Type B pancreatic cell (in vitro differentiated cells): ENCODE data around the gene LONRF2. TPM values are rescaled to one million over a fixed set of nuclear protein-coding genes. Genes with fewer than 3 reads are reported as not detected.

Source experiments
- DNase-seq: peaks from one replicate; pipeline ENCODE4 v3.0.0; 2021; ENCODE audit warnings: mixed read lengths; ENCODE audit not compliant: unreplicated experiment; ENCODE audit errors: extremely low spot score
- H3K27ac Mint-ChIP-seq: 2 replicates; pipeline ENCODE4 v1.8.0; 2021; ENCODE audit warnings: mild to moderate bottlenecking, mixed read lengths
- H3K27me3 Mint-ChIP-seq: 2 replicates; pipeline ENCODE4 v1.8.0; 2021; ENCODE audit warnings: mixed read lengths
- H3K36me3 Mint-ChIP-seq: 2 replicates; pipeline ENCODE4 v1.8.0; 2021; ENCODE audit warnings: mixed read lengths
- H3K4me1 Mint-ChIP-seq: one replicate; pipeline ENCODE4 v1.8.0; 2021; ENCODE audit warnings: mixed read lengths; ENCODE audit not compliant: unreplicated experiment
- H3K4me3 Mint-ChIP-seq: 2 replicates; pipeline ENCODE4 v1.8.0; 2021; ENCODE audit warnings: mild to moderate bottlenecking, mixed read lengths
- H3K9me3 Mint-ChIP-seq: 2 replicates; pipeline ENCODE4 v1.8.0; 2021; ENCODE audit warnings: mixed read lengths
- total RNA-seq: library from RNA; stranded (reverse); gene quantifications from 2 replicates; pipeline ENCODE4 v1.2.1, GENCODE V29; 2021; ENCODE audit warnings: low replicate concordance
- TF ChIP-seq, protein P1 (sequence below): fragments of 200-600 bp; sonication (generic); conservative IDR thresholded peaks from 2 replicates; pipeline ENCODE4 v1.5.0; 2021; ENCODE audit warnings: antibody characterized with exemption, mild to moderate bottlenecking

The LONRF2 gene
- total RNA-seq, 1 donor from 2014 or later, result 8.9 TPM

DNA sequence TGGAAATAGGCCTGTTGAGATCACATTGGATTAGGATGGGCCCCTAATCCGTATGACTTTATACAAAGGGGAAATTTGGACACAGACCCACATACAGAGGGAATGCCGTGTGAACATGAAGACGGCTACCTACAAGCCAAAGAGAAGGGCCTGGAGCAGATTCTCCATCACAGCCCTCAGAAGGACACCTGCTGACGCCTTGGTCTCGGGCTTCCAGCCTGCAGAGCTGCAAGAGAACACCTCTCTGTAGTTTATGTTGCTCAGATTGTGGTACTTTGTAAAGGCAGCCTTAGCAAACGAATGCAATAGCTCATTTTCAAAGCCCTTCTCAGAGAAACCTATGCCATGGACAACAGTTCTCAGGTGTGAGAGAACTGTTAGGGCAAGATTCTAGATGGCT is 86.1 kb downstream of the LONRF2 start:
- Mint-ChIP-seq H3K4me1 (peaks cover 48% of the 10 kb centered on the region), H3K4me3 (no peak overlapping the region), H3K36me3 (no peaks in the 10 kb centered on the region), H3K27me3 (peaks cover 22% of the 10 kb centered on the region), H3K9me3 (no peaks in the 10 kb centered on the region), H3K27ac (no peak overlapping the region)
- no peak for DNase-seq
- TF ChIP-seq, protein P1, sequence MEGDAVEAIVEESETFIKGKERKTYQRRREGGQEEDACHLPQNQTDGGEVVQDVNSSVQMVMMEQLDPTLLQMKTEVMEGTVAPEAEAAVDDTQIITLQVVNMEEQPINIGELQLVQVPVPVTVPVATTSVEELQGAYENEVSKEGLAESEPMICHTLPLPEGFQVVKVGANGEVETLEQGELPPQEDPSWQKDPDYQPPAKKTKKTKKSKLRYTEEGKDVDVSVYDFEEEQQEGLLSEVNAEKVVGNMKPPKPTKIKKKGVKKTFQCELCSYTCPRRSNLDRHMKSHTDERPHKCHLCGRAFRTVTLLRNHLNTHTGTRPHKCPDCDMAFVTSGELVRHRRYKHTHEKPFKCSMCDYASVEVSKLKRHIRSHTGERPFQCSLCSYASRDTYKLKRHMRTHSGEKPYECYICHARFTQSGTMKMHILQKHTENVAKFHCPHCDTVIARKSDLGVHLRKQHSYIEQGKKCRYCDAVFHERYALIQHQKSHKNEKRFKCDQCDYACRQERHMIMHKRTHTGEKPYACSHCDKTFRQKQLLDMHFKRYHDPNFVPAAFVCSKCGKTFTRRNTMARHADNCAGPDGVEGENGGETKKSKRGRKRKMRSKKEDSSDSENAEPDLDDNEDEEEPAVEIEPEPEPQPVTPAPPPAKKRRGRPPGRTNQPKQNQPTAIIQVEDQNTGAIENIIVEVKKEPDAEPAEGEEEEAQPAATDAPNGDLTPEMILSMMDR, result no peak

DNA sequence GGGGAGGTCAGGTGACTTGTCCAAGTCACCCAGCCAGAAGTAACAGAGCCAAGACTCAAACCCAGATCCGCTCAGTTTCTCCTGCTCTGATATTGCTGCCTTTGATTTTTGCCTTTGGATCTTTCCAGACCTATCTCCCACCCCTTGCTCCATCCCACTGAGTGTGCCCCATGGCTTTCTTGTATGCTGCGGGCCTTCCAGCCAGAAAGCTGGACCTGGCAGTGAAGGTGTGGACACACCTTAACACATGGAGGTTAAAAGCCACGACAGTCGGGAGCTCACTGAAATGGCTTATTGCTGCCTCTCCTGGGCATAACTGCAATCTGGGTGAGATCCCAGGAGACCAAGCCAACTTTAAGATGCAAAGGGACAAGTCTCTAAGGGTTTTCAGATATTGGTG is 86.7 kb downstream of the LONRF2 start:
- no peak for DNase-seq
- TF ChIP-seq, protein P1, result no peak
- H3K27ac Mint-ChIP-seq, result no peak overlapping the region
- H3K36me3 Mint-ChIP-seq, result no peaks in the 10 kb centered on the region
- H3K4me3 Mint-ChIP-seq, result no peak overlapping the region
- peaks cover 45% of the 10 kb centered on the region for H3K4me1 Mint-ChIP-seq
- peaks cover 16% of the 10 kb centered on the region for H3K27me3 Mint-ChIP-seq
- H3K9me3 Mint-ChIP-seq, result no peaks in the 10 kb centered on the region

DNA sequence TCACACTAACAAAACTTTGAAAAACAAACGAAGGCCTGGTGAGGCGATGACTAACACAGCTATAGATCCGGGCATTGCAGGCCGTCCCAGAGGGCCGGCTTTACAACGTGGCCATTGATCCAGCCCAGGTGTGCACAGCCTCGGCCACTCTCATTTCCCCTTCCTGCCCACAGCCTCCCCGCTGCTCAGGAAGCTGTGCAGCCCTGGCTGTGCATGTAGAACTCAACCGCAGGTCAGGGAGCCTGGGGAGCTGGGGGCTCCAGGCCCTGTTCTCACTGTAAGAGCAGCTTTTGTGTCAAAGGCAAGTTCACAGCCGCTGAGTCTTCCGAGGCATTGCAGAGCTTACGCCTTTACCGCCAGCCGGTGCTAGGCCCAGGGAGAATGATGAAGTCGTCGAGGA is 87.2 kb downstream of the LONRF2 start:
- Mint-ChIP-seq H3K4me1 (peaks cover 40% of the 10 kb centered on the region), H3K4me3 (peak overlapping the region; percentile 20), H3K27ac (no peak overlapping the region), H3K9me3 (no peaks in the 10 kb centered on the region), H3K36me3 (no peaks in the 10 kb centered on the region), H3K27me3 (peaks cover 14% of the 10 kb centered on the region)
- TF ChIP-seq, protein P1, result no peak
- DNase-seq, result no peak

DNA sequence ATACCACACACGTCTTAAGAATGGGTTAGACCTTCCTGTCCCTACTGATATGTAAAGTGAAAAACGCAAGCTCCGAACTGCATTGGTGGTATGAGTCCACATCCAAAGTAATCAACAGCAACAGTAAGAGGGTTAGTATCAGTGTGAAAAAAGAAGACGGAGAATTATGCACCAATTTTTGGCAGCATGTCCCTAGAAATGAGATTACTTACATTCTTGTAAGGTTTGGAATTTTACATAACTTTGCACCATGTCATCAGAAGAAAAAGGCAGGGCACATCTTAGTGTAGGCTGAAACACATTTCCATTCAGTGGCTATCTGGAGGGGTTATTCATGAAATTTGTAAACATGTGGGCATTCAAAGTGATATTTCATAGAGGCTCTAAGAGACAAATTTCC is 88.2 kb downstream of the LONRF2 start:
- H3K4me1 Mint-ChIP-seq, result peaks cover 31% of the 10 kb centered on the region
- no peak overlapping the region for H3K4me3 Mint-ChIP-seq
- no peaks in the 10 kb centered on the region for H3K36me3 Mint-ChIP-seq
- TF ChIP-seq, protein P1, result no peak
- H3K27me3 Mint-ChIP-seq, result peaks cover 14% of the 10 kb centered on the region
- no peak for DNase-seq
- H3K27ac Mint-ChIP-seq, result no peak overlapping the region
- no peaks in the 10 kb centered on the region for H3K9me3 Mint-ChIP-seq

DNA sequence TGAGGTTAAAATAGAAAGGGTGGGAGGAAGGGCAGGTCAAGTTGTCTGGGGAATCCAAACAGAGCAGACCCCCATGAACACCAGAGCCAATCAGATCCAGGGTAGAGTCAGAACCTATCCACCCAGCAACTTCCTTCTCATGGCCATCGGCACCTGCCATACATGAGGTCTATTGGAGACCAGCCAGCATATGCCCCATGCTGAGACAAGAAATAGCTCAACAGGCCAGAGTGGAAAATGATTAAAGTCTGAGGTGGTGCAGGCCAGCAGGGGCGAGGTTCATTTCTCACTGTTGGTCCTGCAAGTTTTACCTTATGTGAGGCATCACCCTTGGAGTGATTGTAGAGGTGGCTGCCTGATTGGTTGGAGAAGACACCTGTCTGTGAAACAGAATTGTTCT is 89.2 kb downstream of the LONRF2 start:
- peaks cover 18% of the 10 kb centered on the region for H3K27me3 Mint-ChIP-seq
- peaks cover 23% of the 10 kb centered on the region for H3K4me1 Mint-ChIP-seq
- H3K4me3 Mint-ChIP-seq, result no peak overlapping the region
- TF ChIP-seq, protein P1, result no peak
- no peaks in the 10 kb centered on the region for H3K9me3 Mint-ChIP-seq
- no peaks in the 10 kb centered on the region for H3K36me3 Mint-ChIP-seq
- no peak overlapping the region for H3K27ac Mint-ChIP-seq
- DNase-seq, result no peak

DNA sequence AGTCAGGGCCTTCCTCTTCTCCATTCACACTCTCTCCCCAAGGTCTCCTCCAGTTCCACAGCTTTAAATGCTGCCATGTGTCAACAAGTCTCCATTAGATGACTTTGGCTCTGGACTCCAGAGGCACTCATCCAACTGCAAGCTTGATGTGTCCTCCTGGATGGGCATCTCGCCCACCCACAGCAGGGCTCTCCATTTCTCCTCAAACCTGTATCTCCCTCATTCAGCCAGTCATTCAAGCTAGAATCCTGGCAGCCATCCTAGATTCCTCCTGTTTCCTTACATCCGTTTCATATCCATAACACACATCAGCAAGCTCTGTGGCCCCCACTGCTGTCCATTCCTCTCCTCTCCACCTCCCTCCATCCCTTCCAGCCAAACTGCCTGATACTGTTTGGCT is 91.5 kb downstream of the LONRF2 start:
- no peaks in the 10 kb centered on the region for H3K36me3 Mint-ChIP-seq
- H3K27me3 Mint-ChIP-seq, result peaks cover 12% of the 10 kb centered on the region
- TF ChIP-seq, protein P1, result no peak
- no peak overlapping the region for H3K4me3 Mint-ChIP-seq
- H3K9me3 Mint-ChIP-seq, result no peaks in the 10 kb centered on the region
- H3K4me1 Mint-ChIP-seq, result peaks cover 12% of the 10 kb centered on the region
- no peak overlapping the region for H3K27ac Mint-ChIP-seq
- DNase-seq, result no peak
